SK-N-MC (cell line): ENCODE data around the gene CCDC71.

Source experiments
- DNase-seq: peaks from one replicate; pipeline ENCODE4 v3.0.0-alpha.2; 2011; ENCODE audit warnings: low read depth, low spot score
- H3K27ac ChIP-seq: fragments of 200-600 bp; sonication (generic); 2 replicates; pipeline ENCODE4 v1.5.1; 2016; ENCODE audit warnings: mixed run types
- H3K36me3 ChIP-seq: fragments of 200-600 bp; sonication (generic); 2 replicates; pipeline ENCODE4 v1.6.1; 2017; ENCODE audit warnings: antibody characterized with exemption, low read length, mixed read lengths; ENCODE audit not compliant: insufficient read depth
- H3K4me3 ChIP-seq: fragments of 200-600 bp; sonication (generic); 2 replicates; pipeline ENCODE4 v1.5.1; 2016
- H3K9ac ChIP-seq: fragments of 200-600 bp; sonication (generic); 2 replicates; pipeline ENCODE4 v1.8.0; 2017; ENCODE audit warnings: mixed run types, mixed read lengths; ENCODE audit not compliant: insufficient read length
- H3K9me3 ChIP-seq: fragments of 200-600 bp; sonication (generic); 2 replicates; pipeline ENCODE4 v1.6.1; 2017; ENCODE audit warnings: low read depth, mild to moderate bottlenecking, antibody characterized with exemption, low read length, moderate library complexity, mixed read lengths
- EZH2 ChIP-seq: fragments of 200-600 bp; sonication (generic); IDR thresholded peaks from one replicate; pipeline ENCODE4 v1.6.1; 2017; ENCODE audit warnings: antibody characterized with exemption
- FOXP2 ChIP-seq: optimal IDR thresholded peaks from 2 replicates; pipeline ENCODE3; 2011; ENCODE audit warnings: mild to moderate bottlenecking, moderate library complexity; ENCODE audit not compliant: insufficient read depth; ENCODE audit errors: extremely low read length, control extremely low read depth
- POLR2AphosphoS5 ChIP-seq: IDR thresholded peaks from 2 replicates; pipeline ENCODE4 v1.6.1; 2012; ENCODE audit warnings: mild to moderate bottlenecking, low read depth, low read length, borderline replicate concordance

Gene CCDC71

GRCh38 chr3:49131040-49131439, 35.1 kb downstream of the CCDC71 start:
- no peak for DNase-seq
- no peak overlapping the region for H3K27ac ChIP-seq
- no peaks in the 10 kb centered on the region for H3K9me3 ChIP-seq
- H3K4me3 ChIP-seq = no peak overlapping the region
- no peak for TF ChIP-seq EZH2
- no peak for TF ChIP-seq POLR2AphosphoS5
- TF ChIP-seq FOXP2 = no peak
- no peaks in the 10 kb centered on the region for H3K36me3 ChIP-seq
- no peak overlapping the region for H3K9ac ChIP-seq

GRCh38 chr3:49124991-49125670, 41.0 kb downstream of the CCDC71 start:
- TF ChIP-seq POLR2AphosphoS5 (no peak), FOXP2 (no peak), EZH2 (no peak)
- Histone ChIP-seq H3K36me3 (no peaks in the 10 kb centered on the region), H3K27ac (no peak overlapping the region)

GRCh38 chr3:49124203-49124602, 41.9 kb downstream of the CCDC71 start:
- TF ChIP-seq EZH2 (no peak), POLR2AphosphoS5 (no peak), FOXP2 (no peak)
- Histone ChIP-seq H3K27ac (no peak overlapping the region), H3K9ac (no peak overlapping the region), H3K36me3 (no peaks in the 10 kb centered on the region), H3K9me3 (no peaks in the 10 kb centered on the region), H3K4me3 (no peak overlapping the region)
- DNase-seq = no peak

More at GRCh38 chr3:49124991-49125670, 41.0 kb downstream of the CCDC71 start:
- no peak overlapping the region for H3K9ac ChIP-seq
- H3K9me3 ChIP-seq = no peaks in the 10 kb centered on the region
- no peak for DNase-seq
- no peak overlapping the region for H3K4me3 ChIP-seq

GRCh38 chr3:49123687-49124086, 42.4 kb downstream of the CCDC71 start:
- Histone ChIP-seq H3K36me3 (no peaks in the 10 kb centered on the region), H3K4me3 (no peak overlapping the region), H3K9me3 (no peaks in the 10 kb centered on the region), H3K9ac (no peak overlapping the region), H3K27ac (no peak overlapping the region)
- TF ChIP-seq EZH2 (no peak), FOXP2 (no peak), POLR2AphosphoS5 (no peak)
- no peak for DNase-seq

- no peak for DNase-seq
- Histone ChIP-seq H3K27ac (no peak overlapping the region), H3K4me3 (no peak overlapping the region), H3K9me3 (no peaks in the 10 kb centered on the region), H3K36me3 (no peaks in the 10 kb centered on the region; the same call in 1 of the 2 replicates), H3K9ac (no peak overlapping the region)
- TF ChIP-seq EZH2 = no peak
- no peak for TF ChIP-seq FOXP2
- TF ChIP-seq POLR2AphosphoS5 = no peak
These were observed 43.1 kb downstream of the CCDC71 start for GRCh38 chr3:49122886-49123545.

GRCh38 chr3:49122451-49122850, 43.7 kb downstream of the CCDC71 start:
- no peak for DNase-seq
- Histone ChIP-seq H3K9me3 (no peaks in the 10 kb centered on the region), H3K9ac (no peak overlapping the region), H3K27ac (no peak overlapping the region), H3K4me3 (no peak overlapping the region), H3K36me3 (peaks cover 5% of the 10 kb centered on the region; the same call in 1 of the 2 replicates)
- TF ChIP-seq FOXP2 (no peak), EZH2 (no peak), POLR2AphosphoS5 (no peak)

- no peak overlapping the region for H3K27ac ChIP-seq
- no peak overlapping the region for H3K4me3 ChIP-seq
- no peak overlapping the region for H3K9ac ChIP-seq
- no peak for TF ChIP-seq EZH2
- TF ChIP-seq POLR2AphosphoS5 = no peak
- TF ChIP-seq FOXP2 = no peak
- no peak for DNase-seq
- H3K36me3 ChIP-seq = peaks cover 9% of the 10 kb centered on the region; the same call in 1 of the 2 replicates
- H3K9me3 ChIP-seq = no peaks in the 10 kb centered on the region
These were observed 44.1 kb downstream of the CCDC71 start for GRCh38 chr3:49122022-49122421.

GRCh38 chr3:49121132-49121736, 44.9 kb downstream of the CCDC71 start:
- Histone ChIP-seq H3K9ac (no peak overlapping the region), H3K4me3 (peak overlapping the region; percentile 78), H3K36me3 (peaks cover 11% of the 10 kb centered on the region; the same call in 1 of the 2 replicates), H3K27ac (peak overlapping the region; percentile 91), H3K9me3 (no peaks in the 10 kb centered on the region)
- no peak for DNase-seq
- TF ChIP-seq EZH2 (no peak), POLR2AphosphoS5 (no peak), FOXP2 (no peak)
